Measurements from ENCODE around the gene BAHD1. TPM values are rescaled to one million over a fixed set of nuclear protein-coding genes. Genes with fewer than 3 reads are reported as not detected.
A peak's percentile ranks its signal among the peaks of the same experiment; 100 is the strongest.

Gene BAHD1
- 8.4 and 11.4 TPM in 2 replicates for total RNA-seq (2014; rRNA removed; shearing (Covaris generic))

- H3K27ac ChIP-seq, result 0 out of 2 replicates have a peak within 1 kb of the TSS, but pooled peaks have one; percentile 50
Observed at GRCh38 chr15:40440743-40441564, at the start of gene BAHD1. BAHD1 (plus strand) TSS chr15:40440953; CDS start chr15:40458465, 17,512 bp downstream.

GRCh38 chr15:40392986-40393948, 47.5 kb upstream of the BAHD1 start:
- no peaks in the 10 kb centered on the region for H3K9me3 ChIP-seq (replicated peaks)
- no peak overlapping the region for H3K27ac ChIP-seq
- peaks cover 76% of the 10 kb centered on the region for H3K36me3 ChIP-seq
- no peak overlapping the region for H3K4me3 ChIP-seq
- DNase-seq (ENCODE audit: low read depth in 1 of 2, low spot score in 2 of 2), result no peak
- no peaks in the 10 kb centered on the region for H3K27me3 ChIP-seq (replicated peaks)
- H3K4me1 ChIP-seq (replicated peaks), result no peaks in the 10 kb centered on the region

More at GRCh38 chr15:40440743-40441564, at the start of gene BAHD1:
- Histone ChIP-seq H3K4me1 (replicated peaks) (peaks cover 43% of the 10 kb centered on the region), H3K27me3 (replicated peaks) (peaks cover 33% of the 10 kb centered on the region), H3K36me3 (peaks cover 4% of the 10 kb centered on the region), H3K9me3 (replicated peaks) (0 out of 2 replicates have a peak, but pooled peaks cover 2% of the 10 kb centered on the region), H3K4me3 (peak within 1 kb of the TSS; percentile 93)
- DNase-seq (ENCODE audit: low read depth in 1 of 2, low spot score in 2 of 2), result peak; percentile 84 to 98

GRCh38 chr15:40397688-40398412, 42.9 kb upstream of the BAHD1 start:
- no peaks in the 10 kb centered on the region for H3K4me1 ChIP-seq (replicated peaks)
- peaks cover 30% of the 10 kb centered on the region for H3K36me3 ChIP-seq
- H3K4me3 ChIP-seq, result no peak overlapping the region
- H3K9me3 ChIP-seq (replicated peaks), result no peaks in the 10 kb centered on the region
- H3K27ac ChIP-seq, result no peak overlapping the region
- DNase-seq (ENCODE audit: low read depth in 1 of 2, low spot score in 2 of 2), result no peak
- no peaks in the 10 kb centered on the region for H3K27me3 ChIP-seq (replicated peaks)

- H3K27ac ChIP-seq, result no peak overlapping the region
- H3K9me3 ChIP-seq (replicated peaks), result no peaks in the 10 kb centered on the region
- no peak for DNase-seq (ENCODE audit: low read depth in 1 of 2, low spot score in 2 of 2)
- H3K27me3 ChIP-seq (replicated peaks), result no peaks in the 10 kb centered on the region
- H3K4me1 ChIP-seq (replicated peaks), result no peaks in the 10 kb centered on the region
- peaks cover 24% of the 10 kb centered on the region for H3K36me3 ChIP-seq
- no peak overlapping the region for H3K4me3 ChIP-seq
Observed at GRCh38 chr15:40398413-40398873, 42.3 kb upstream of the BAHD1 start.

- Histone ChIP-seq H3K36me3 (peaks cover 15% of the 10 kb centered on the region), H3K9me3 (replicated peaks) (no peaks in the 10 kb centered on the region), H3K4me3 (no peak overlapping the region), H3K27me3 (replicated peaks) (no peaks in the 10 kb centered on the region), H3K4me1 (replicated peaks) (no peaks in the 10 kb centered on the region), H3K27ac (no peak overlapping the region)
- DNase-seq (ENCODE audit: low read depth in 1 of 2, low spot score in 2 of 2), result no peak
Observed at GRCh38 chr15:40399370-40399769, 41.4 kb upstream of the BAHD1 start.

- Histone ChIP-seq H3K36me3 (peaks cover 37% of the 10 kb centered on the region), H3K27me3 (replicated peaks) (no peaks in the 10 kb centered on the region), H3K4me3 (peak within 1 kb of the TSS; percentile 66), H3K9me3 (replicated peaks) (no peaks in the 10 kb centered on the region), H3K4me1 (replicated peaks) (peaks cover 13% of the 10 kb centered on the region), H3K27ac (peak within 1 kb of the TSS; percentile 22)
- peak; percentile 88 to 96 for DNase-seq (ENCODE audit: low read depth in 1 of 2, low spot score in 2 of 2)
Observed at GRCh38 chr15:40405501-40406381, 35.0 kb upstream of the BAHD1 start, which contains the start of gene IVD. IVD (plus strand) TSS chr15:40405795; CDS start chr15:40405828, 33 bp downstream.

GRCh38 chr15:40407330-40407990, 33.3 kb upstream of the BAHD1 start:
- Histone ChIP-seq H3K36me3 (peaks cover 54% of the 10 kb centered on the region), H3K9me3 (replicated peaks) (no peaks in the 10 kb centered on the region), H3K27me3 (replicated peaks) (no peaks in the 10 kb centered on the region), H3K27ac (no peak overlapping the region), H3K4me3 (no peak overlapping the region), H3K4me1 (replicated peaks) (peaks cover 13% of the 10 kb centered on the region)
- DNase-seq (ENCODE audit: low read depth in 1 of 2, low spot score in 2 of 2), result no peak

- Histone ChIP-seq H3K27ac (no peak overlapping the region), H3K4me3 (no peak overlapping the region), H3K9me3 (replicated peaks) (no peaks in the 10 kb centered on the region), H3K36me3 (peaks cover 71% of the 10 kb centered on the region), H3K4me1 (replicated peaks) (peaks cover 13% of the 10 kb centered on the region), H3K27me3 (replicated peaks) (no peaks in the 10 kb centered on the region)
- DNase-seq (ENCODE audit: low read depth in 1 of 2, low spot score in 2 of 2), result no peak
Observed at GRCh38 chr15:40409366-40409765, 31.4 kb upstream of the BAHD1 start.

GRCh38 chr15:40410476-40410875, 30.3 kb upstream of the BAHD1 start:
- Histone ChIP-seq H3K9me3 (replicated peaks) (no peaks in the 10 kb centered on the region), H3K27ac (no peak overlapping the region), H3K4me1 (replicated peaks) (peaks cover 6% of the 10 kb centered on the region; the same call in 1 of the 2 replicates), H3K27me3 (replicated peaks) (no peaks in the 10 kb centered on the region), H3K36me3 (peaks cover 82% of the 10 kb centered on the region), H3K4me3 (no peak overlapping the region)
- no peak for DNase-seq (ENCODE audit: low read depth in 1 of 2, low spot score in 2 of 2)

- Histone ChIP-seq H3K4me3 (no peak overlapping the region), H3K27me3 (replicated peaks) (no peaks in the 10 kb centered on the region), H3K36me3 (peaks cover 88% of the 10 kb centered on the region), H3K27ac (no peak overlapping the region), H3K4me1 (replicated peaks) (no peaks in the 10 kb centered on the region), H3K9me3 (replicated peaks) (no peaks in the 10 kb centered on the region)
- no peak for DNase-seq (ENCODE audit: low read depth in 1 of 2, low spot score in 2 of 2)
Observed at GRCh38 chr15:40412095-40412759, 28.5 kb upstream of the BAHD1 start.

- no peak overlapping the region for H3K4me3 ChIP-seq
- no peak for DNase-seq (ENCODE audit: low read depth in 1 of 2, low spot score in 2 of 2)
- no peaks in the 10 kb centered on the region for H3K9me3 ChIP-seq (replicated peaks)
- H3K36me3 ChIP-seq, result peaks cover 83% of the 10 kb centered on the region
- H3K27me3 ChIP-seq (replicated peaks), result no peaks in the 10 kb centered on the region
- H3K4me1 ChIP-seq (replicated peaks), result no peaks in the 10 kb centered on the region
- H3K27ac ChIP-seq, result no peak overlapping the region
Observed at GRCh38 chr15:40413036-40413435, 27.7 kb upstream of the BAHD1 start.

Measured in SJSA1 (cell line).